ENCODE measurements around the gene CMSS1.

Gene CMSS1

GRCh38 chr3:99817437-99818240 lies at the start of gene CMSS1:
Gene CMSS1 (plus strand): TSS chr3:99817862.
- peak within 1 kb of the TSS; percentile 71 for H3K4me3 ChIP-seq (ENCODE audit: low read depth, low read length)
- TF ChIP-seq CTCF (IDR thresholded peaks at IDR 0.05; ENCODE audit: low read depth, low read length, missing control alignments), result peak; percentile 39
- DNase-seq (ENCODE audit: low read depth), result peak; percentile 77

GRCh38 chr3:99768126-99768525 lies 49.5 kb upstream of the CMSS1 start:
- DNase-seq (ENCODE audit: low read depth), result no peak
- no peak for TF ChIP-seq CTCF (IDR thresholded peaks at IDR 0.05; ENCODE audit: low read depth, low read length, missing control alignments)
- no peak overlapping the region for H3K4me3 ChIP-seq (ENCODE audit: low read depth, low read length)

- no peak for TF ChIP-seq CTCF (IDR thresholded peaks at IDR 0.05; ENCODE audit: low read depth, low read length, missing control alignments)
- no peak for DNase-seq (ENCODE audit: low read depth)
- H3K4me3 ChIP-seq (ENCODE audit: low read depth, low read length), result no peak overlapping the region
Measured at GRCh38 chr3:99768808-99769501, 48.7 kb upstream of the CMSS1 start.

GRCh38 chr3:99772171-99772570 lies 45.5 kb upstream of the CMSS1 start:
- DNase-seq (ENCODE audit: low read depth), result no peak

GRCh38 chr3:99772671-99773070 lies 45.0 kb upstream of the CMSS1 start:
- no peak for TF ChIP-seq CTCF (IDR thresholded peaks at IDR 0.05; ENCODE audit: low read depth, low read length, missing control alignments)
- no peak for DNase-seq (ENCODE audit: low read depth)

More at GRCh38 chr3:99772171-99772570, 45.5 kb upstream of the CMSS1 start:
- H3K4me3 ChIP-seq (ENCODE audit: low read depth, low read length), result no peak overlapping the region
- no peak for TF ChIP-seq CTCF (IDR thresholded peaks at IDR 0.05; ENCODE audit: low read depth, low read length, missing control alignments)

GRCh38 chr3:99774467-99774866 lies 43.2 kb upstream of the CMSS1 start:
- TF ChIP-seq CTCF (IDR thresholded peaks at IDR 0.05; ENCODE audit: low read depth, low read length, missing control alignments), result no peak
- no peak overlapping the region for H3K4me3 ChIP-seq (ENCODE audit: low read depth, low read length)
- peak; percentile 10 for DNase-seq (ENCODE audit: low read depth)

More at GRCh38 chr3:99772671-99773070, 45.0 kb upstream of the CMSS1 start:
- no peak overlapping the region for H3K4me3 ChIP-seq (ENCODE audit: low read depth, low read length)
